ENCODE data around the gene ARHGAP15. TPM values are rescaled to one million over a fixed set of nuclear protein-coding genes. Genes with fewer than 3 reads are reported as not detected.

ARHGAP15 gene
- total and polyA plus RNA-seq, 4 donors: 3.8 to 17.9 (median 13.2) TPM

DNA sequence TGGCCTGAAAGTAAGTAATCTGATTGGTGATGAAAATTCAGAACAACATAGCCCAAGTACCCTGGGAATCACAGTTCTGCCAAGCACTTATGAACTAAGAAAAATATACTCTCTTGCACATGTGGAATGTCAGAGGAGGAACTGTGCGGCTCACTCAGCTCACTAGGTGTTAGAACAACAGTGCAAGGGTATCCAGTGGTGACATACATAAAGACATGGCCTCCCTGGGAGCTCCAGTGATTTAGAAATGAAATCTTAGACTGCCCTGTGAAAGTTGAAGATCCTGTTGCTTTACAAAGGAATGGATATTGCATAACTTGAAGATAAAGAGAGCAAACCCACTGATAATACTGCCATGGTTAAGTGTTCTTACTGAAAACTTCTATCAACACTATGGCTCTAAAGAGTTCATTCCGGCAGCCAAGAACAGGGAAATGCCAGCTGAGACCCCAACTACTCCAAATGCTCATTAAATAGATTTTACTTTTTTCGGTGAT lies 246.2 kb downstream of the ARHGAP15 start:
- Histone ChIP-seq H3K27ac (ENCODE audit: low read depth in 1 of 2, low read length in 2 of 2) (no peak overlapping the region), H3K9ac (ENCODE audit: low read depth in 1 of 2, low read length in 2 of 2) (no peak overlapping the region), H3K9me3 (ENCODE audit: control insufficient read depth in 4 of 4, low read length in 3 of 4) (no peaks in the 10 kb centered on the region), H3K27me3 (ENCODE audit: control insufficient read depth in 4 of 4, insufficient read depth in 4 of 4, low read length in 3 of 4) (no peaks in the 10 kb centered on the region), H3K4me1 (ENCODE audit: control insufficient read depth in 4 of 4, insufficient read depth in 4 of 4, low read length in 3 of 4) (no peaks in the 10 kb centered on the region), H3K36me3 (ENCODE audit: control insufficient read depth in 4 of 4, insufficient read depth in 3 of 4, low read depth in 1 of 4, low read length in 3 of 4) (no peaks in the 10 kb centered on the region), H3K4me3 (ENCODE audit: low read depth in 1 of 3, low read length in 3 of 3) (no peak overlapping the region)
- WGBS: 90% methylated on average over 3 of the region's 3 CpGs
- DNase-seq (ENCODE audit: low spot score): no peak
- TF ChIP-seq, protein P1, sequence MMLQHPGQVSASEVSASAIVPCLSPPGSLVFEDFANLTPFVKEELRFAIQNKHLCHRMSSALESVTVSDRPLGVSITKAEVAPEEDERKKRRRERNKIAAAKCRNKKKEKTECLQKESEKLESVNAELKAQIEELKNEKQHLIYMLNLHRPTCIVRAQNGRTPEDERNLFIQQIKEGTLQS (IDR thresholded peaks at IDR 0.05): no peak
- TF ChIP-seq HNF4A (conservative IDR thresholded peaks at IDR 0.05) (no peak), GABPA (IDR thresholded peaks at IDR 0.05 in 1 of 2, conservative IDR thresholded peaks at IDR 0.05 in 1 of 2) (no peak), FOXA2 (IDR thresholded peaks at IDR 0.05) (no peak)
- TF ChIP-seq, protein P2, sequence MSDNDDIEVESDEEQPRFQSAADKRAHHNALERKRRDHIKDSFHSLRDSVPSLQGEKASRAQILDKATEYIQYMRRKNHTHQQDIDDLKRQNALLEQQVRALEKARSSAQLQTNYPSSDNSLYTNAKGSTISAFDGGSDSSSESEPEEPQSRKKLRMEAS (IDR thresholded peaks at IDR 0.05): no peak

GRCh38 chr2:143378996-143379395 lies 249.8 kb downstream of the ARHGAP15 start:
- Histone ChIP-seq H3K9me3 (ENCODE audit: control insufficient read depth in 4 of 4, low read length in 3 of 4) (no peaks in the 10 kb centered on the region), H3K4me3 (ENCODE audit: low read depth in 1 of 3, low read length in 3 of 3) (no peak overlapping the region), H3K9ac (ENCODE audit: low read depth in 1 of 2, low read length in 2 of 2) (no peak overlapping the region), H3K4me1 (ENCODE audit: control insufficient read depth in 4 of 4, insufficient read depth in 4 of 4, low read length in 3 of 4) (no peaks in the 10 kb centered on the region), H3K27me3 (ENCODE audit: control insufficient read depth in 4 of 4, insufficient read depth in 4 of 4, low read length in 3 of 4) (no peaks in the 10 kb centered on the region), H3K27ac (ENCODE audit: low read depth in 1 of 2, low read length in 2 of 2) (no peak overlapping the region), H3K36me3 (ENCODE audit: control insufficient read depth in 4 of 4, insufficient read depth in 3 of 4, low read depth in 1 of 4, low read length in 3 of 4) (no peaks in the 10 kb centered on the region)
- TF ChIP-seq YY1 (IDR thresholded peaks at IDR 0.05): no peak
- TF ChIP-seq NR2F2 (IDR thresholded peaks at IDR 0.05): no peak
- no peak for TF ChIP-seq SP1 (IDR thresholded peaks at IDR 0.05)
- TF ChIP-seq, protein P3, sequence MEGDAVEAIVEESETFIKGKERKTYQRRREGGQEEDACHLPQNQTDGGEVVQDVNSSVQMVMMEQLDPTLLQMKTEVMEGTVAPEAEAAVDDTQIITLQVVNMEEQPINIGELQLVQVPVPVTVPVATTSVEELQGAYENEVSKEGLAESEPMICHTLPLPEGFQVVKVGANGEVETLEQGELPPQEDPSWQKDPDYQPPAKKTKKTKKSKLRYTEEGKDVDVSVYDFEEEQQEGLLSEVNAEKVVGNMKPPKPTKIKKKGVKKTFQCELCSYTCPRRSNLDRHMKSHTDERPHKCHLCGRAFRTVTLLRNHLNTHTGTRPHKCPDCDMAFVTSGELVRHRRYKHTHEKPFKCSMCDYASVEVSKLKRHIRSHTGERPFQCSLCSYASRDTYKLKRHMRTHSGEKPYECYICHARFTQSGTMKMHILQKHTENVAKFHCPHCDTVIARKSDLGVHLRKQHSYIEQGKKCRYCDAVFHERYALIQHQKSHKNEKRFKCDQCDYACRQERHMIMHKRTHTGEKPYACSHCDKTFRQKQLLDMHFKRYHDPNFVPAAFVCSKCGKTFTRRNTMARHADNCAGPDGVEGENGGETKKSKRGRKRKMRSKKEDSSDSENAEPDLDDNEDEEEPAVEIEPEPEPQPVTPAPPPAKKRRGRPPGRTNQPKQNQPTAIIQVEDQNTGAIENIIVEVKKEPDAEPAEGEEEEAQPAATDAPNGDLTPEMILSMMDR (IDR thresholded peaks at IDR 0.05; ENCODE audit: low read depth, low read length, missing input control): no peak
- TF ChIP-seq, protein P2 (IDR thresholded peaks at IDR 0.05): no peak
- TF ChIP-seq JUND (IDR thresholded peaks at IDR 0.05): no peak
- TF ChIP-seq TAF1 (conservative IDR thresholded peaks at IDR 0.05): no peak
- no peak for TF ChIP-seq HNF4A (conservative IDR thresholded peaks at IDR 0.05)
- no peak for DNase-seq (ENCODE audit: low spot score)
- WGBS: 94% methylated on average over 2 of the region's 2 CpGs

DNA sequence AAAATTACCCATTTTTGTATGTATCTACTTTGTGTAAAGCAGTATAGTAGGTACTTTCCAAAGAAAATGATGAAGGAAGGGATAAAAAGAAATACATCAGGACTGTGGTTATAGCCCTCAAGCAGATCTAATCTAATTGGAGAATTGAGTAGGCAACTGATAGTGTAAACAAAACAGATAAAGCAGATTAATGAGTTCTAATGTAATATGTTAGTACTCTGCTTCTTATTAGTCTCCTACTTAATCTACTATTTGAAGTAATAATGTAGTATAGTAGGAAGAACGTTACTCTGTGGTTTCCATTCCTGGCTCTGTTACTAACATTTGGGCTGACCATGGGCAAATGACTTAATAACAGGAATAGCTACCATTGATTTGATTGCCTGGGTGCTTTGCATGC lies 250.7 kb downstream of the ARHGAP15 start:
- Histone ChIP-seq H3K9me3 (ENCODE audit: control insufficient read depth in 4 of 4, low read length in 3 of 4) (no peaks in the 10 kb centered on the region), H3K4me3 (ENCODE audit: low read depth in 1 of 3, low read length in 3 of 3) (no peak overlapping the region), H3K36me3 (ENCODE audit: control insufficient read depth in 4 of 4, insufficient read depth in 3 of 4, low read depth in 1 of 4, low read length in 3 of 4) (no peaks in the 10 kb centered on the region), H3K27ac (ENCODE audit: low read depth in 1 of 2, low read length in 2 of 2) (no peak overlapping the region), H3K27me3 (ENCODE audit: control insufficient read depth in 4 of 4, insufficient read depth in 4 of 4, low read length in 3 of 4) (no peaks in the 10 kb centered on the region), H3K9ac (ENCODE audit: low read depth in 1 of 2, low read length in 2 of 2) (no peak overlapping the region), H3K4me1 (ENCODE audit: control insufficient read depth in 4 of 4, insufficient read depth in 4 of 4, low read length in 3 of 4) (no peaks in the 10 kb centered on the region)
- DNase-seq (ENCODE audit: low spot score): no peak
- WGBS: 90% methylated on average over 1 of the region's 1 CpG
- no peak for TF ChIP-seq ZBTB33 (IDR thresholded peaks at IDR 0.05)
- no peak for TF ChIP-seq TAF1 (conservative IDR thresholded peaks at IDR 0.05)
- no peak for TF ChIP-seq REST (IDR thresholded peaks at IDR 0.05)

All from liver (tissue), 9 donors.